T-helper 1 cell treated with Interleukin-12 subunit alpha and Interleukin-12 subunit beta and Interleukin-4 antibody, amounts not matched to agents 30 ng/mL and 1 ng/mL, for 36 hours (primary cell): ENCODE data around the gene ECPAS. TPM values are rescaled to one million over a fixed set of nuclear protein-coding genes. Genes with fewer than 3 reads are reported as not detected.
"Not testable (repeated sequence)": the region's sequence is repeated elsewhere in the genome, so short reads cannot be mapped to it uniquely, and the experiment has no call there.

Experiments used
- intact Hi-C: fragments of 100-400 bp; cut with micrococcal nuclease; formaldehyde crosslinking; loops from one replicate; pipeline ENCODE4 v1.15.1; 2024
- total RNA-seq: library from RNA; stranded (reverse); gene quantifications from 2 replicates; pipeline ENCODE4 v1.2.3, GENCODE V29; 2022

The ECPAS gene
- total RNA-seq, 1 donor from 2014 or later = 83.5 TPM

GRCh38 chr9:111429175-111429574, 55.0 kb downstream of the ECPAS start:
- intact Hi-C loops = no loop called here

- intact Hi-C loops = loop anchor here (1.0 kb wide), 1 partner anchor 55 kb away; no protein-coding TSS in a partner anchor
Observed at GRCh38 chr9:111427186-111427585, 57.0 kb downstream of the ECPAS start.

- intact Hi-C loops = no loop called here
Observed at GRCh38 chr9:111423389-111423788, 60.8 kb downstream of the ECPAS start.

- intact Hi-C loops = no loop called here
Observed at GRCh38 chr9:111414406-111414805, 69.8 kb downstream of the ECPAS start.

GRCh38 chr9:111413996-111414395, 70.2 kb downstream of the ECPAS start:
- intact Hi-C loops = no loop called here

GRCh38 chr9:111412280-111412679, 71.9 kb downstream of the ECPAS start:
- intact Hi-C loops = no loop called here

- intact Hi-C loops = no loop called here
Observed at GRCh38 chr9:111411266-111411665, 72.9 kb downstream of the ECPAS start.

GRCh38 chr9:111407813-111408212, 76.4 kb downstream of the ECPAS start:
- intact Hi-C loops = no loop called here

GRCh38 chr9:111405701-111406100, 78.5 kb downstream of the ECPAS start:
- intact Hi-C loops = no loop called here

- intact Hi-C loops = not testable (repeated sequence)
Observed at GRCh38 chr9:111401486-111401885, 82.7 kb downstream of the ECPAS start.

- intact Hi-C loops = no loop called here
Observed at GRCh38 chr9:111400564-111400898, 83.7 kb downstream of the ECPAS start.

GRCh38 chr9:111399772-111400563, 84.2 kb downstream of the ECPAS start:
- intact Hi-C loops = no loop called here

- intact Hi-C loops = no loop called here
Observed at GRCh38 chr9:111399211-111399739, 84.9 kb downstream of the ECPAS start.

- intact Hi-C loops = no loop called here
Observed at GRCh38 chr9:111393971-111394370, 90.2 kb downstream of the ECPAS start.

GRCh38 chr9:111389406-111389805, 94.8 kb downstream of the ECPAS start:
- intact Hi-C loops = loop anchor here (5.0 kb wide), 1 partner anchor 52 kb away; no protein-coding TSS in a partner anchor

- intact Hi-C loops = loop anchor here (5.0 kb wide), 1 partner anchor 49 kb away; no protein-coding TSS in a partner anchor
Observed at GRCh38 chr9:111386386-111386785, 97.8 kb downstream of the ECPAS start.

GRCh38 chr9:111381006-111381405, 103.2 kb downstream of the ECPAS start:
- intact Hi-C loops = no loop called here

- intact Hi-C loops = no loop called here
Observed at GRCh38 chr9:111375817-111376564, 108.2 kb downstream of the ECPAS start.

- intact Hi-C loops = no loop called here
Observed at GRCh38 chr9:111375062-111375461, 109.1 kb downstream of the ECPAS start.

- intact Hi-C loops = no loop called here
Observed at GRCh38 chr9:111372297-111372696, 111.9 kb downstream of the ECPAS start.

GRCh38 chr9:111366978-111367377, 117.2 kb downstream of the ECPAS start:
- intact Hi-C loops = no loop called here

GRCh38 chr9:111362526-111362925, 121.7 kb downstream of the ECPAS start:
- intact Hi-C loops = no loop called here
